Fibroblast of gingiva (primary cell): Measurements from ENCODE around the gene POLR2J.
"Not testable (repeated sequence)": the region's sequence is repeated elsewhere in the genome, so short reads cannot be mapped to it uniquely, and the experiment has no call there.

Experiments used
- DNase-seq: peaks from one replicate; pipeline ENCODE4 v3.0.0-alpha.2; 2011; ENCODE audit warnings: low read depth

Gene POLR2J

DNA sequence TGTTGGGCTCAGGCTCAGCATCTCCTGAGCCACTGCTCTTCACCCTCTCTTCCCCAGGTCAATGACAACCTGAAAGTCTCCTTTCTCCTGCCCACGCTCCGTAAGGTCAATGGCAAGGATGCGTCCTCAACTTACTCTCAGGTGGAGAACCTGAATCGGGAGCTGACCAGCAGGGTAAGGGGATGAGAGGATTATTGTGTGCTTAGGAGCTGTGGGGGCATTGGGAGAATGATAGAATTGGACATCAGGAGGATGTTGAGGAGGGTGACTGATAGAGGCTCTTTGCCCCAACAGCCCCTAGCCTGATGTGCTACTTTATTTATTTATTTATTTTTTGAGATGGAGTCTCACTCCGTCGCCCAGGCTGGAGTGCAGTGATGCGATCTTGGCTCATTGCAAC lies 12.6 kb downstream of the POLR2J start:
- no peak for DNase-seq

GRCh38 chr7:102464577-102465280 lies 14.0 kb downstream of the POLR2J start, which contains the start of the genes ALKBH4 and LRWD1:
Gene ALKBH4 (minus strand): TSS chr7:102464863. CDS start chr7:102464836, 27 bp downstream.
Gene LRWD1 (plus strand): TSS chr7:102464984. CDS start chr7:102465081, 97 bp downstream.
- peak; percentile 91 for DNase-seq

GRCh38 chr7:102463841-102464576 lies 14.7 kb downstream of the POLR2J start:
- DNase-seq, result peak; percentile 15

DNA sequence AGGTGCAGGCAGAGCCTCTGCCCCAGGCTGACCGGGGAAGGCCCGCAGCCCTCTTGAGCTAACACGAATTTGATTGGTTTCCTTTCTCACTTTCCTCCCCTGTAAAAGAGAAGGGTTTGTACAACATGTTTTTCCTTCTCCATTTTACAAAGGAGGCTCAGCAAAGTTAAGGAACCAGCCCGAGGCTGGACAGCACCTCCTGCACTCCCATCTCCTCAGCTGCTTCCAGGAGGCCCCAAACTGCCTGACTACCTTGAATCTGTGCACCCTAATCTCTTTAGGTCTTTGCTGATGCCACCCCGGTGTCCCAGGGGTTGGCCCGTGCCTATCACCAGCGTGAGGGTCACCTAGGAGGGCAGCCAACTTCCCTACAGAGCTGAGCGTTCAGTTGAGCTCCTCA lies 18.3 kb downstream of the POLR2J start:
- DNase-seq, result no peak

DNA sequence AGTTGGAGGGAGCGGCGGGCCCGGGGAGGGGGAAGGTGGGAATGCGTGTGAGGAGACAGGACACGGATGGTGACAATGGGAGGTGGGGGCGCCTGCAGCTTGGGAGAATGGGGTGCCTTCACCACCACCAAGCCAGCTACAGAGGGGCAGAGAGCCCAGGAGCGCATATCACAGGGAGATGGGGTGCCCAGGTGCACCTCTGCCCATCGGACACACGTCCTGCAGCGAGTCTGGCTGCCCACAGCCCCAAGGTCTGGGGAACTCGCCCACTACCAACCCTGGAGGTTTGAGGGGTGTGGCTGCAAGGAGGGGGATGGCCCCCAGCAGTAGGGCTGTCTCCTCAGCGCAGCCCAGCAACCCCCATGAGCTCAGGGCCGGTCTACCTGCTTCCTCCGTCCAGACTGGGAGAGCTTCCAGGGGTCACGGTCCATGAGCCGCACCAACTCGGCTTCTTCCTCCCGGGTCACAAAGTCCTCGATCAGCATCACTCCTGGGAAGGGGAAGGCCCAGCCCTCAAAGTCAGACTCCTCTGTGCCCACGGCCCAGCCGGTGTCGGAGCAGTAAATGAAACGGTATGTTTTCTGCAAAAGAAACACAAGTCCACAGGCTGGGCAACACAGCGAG lies 19.4 kb downstream of the POLR2J start:
- no peak for DNase-seq

DNA sequence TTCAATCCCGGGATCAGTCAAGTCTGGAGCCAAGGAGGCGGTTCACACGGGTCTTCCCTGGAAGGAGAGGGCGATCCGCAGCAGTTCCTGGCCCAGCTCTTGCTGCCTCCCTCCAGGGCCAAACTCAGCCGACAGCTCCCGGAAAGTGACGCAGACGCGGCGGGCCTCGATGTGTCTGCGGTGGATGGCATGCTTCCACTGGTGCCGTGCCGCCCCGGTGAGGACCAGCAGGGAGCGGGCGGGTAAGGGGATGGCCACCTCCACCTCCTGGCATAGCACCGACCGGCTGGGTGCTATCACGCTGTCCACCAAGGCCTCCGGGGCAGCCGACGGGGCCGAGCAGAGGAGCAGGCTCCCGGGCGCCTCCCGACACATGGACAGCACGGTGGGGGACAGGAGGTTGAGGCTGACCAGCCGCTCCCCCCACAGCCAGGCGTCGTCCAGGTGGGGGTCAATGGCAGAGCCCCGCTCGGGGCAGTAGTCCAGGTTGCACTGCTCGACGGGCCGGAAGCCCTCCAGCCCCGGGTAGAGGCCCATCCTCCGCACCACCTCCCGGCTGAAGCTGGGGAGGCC lies 21.3 kb downstream of the POLR2J start:
- no peak for DNase-seq

DNA sequence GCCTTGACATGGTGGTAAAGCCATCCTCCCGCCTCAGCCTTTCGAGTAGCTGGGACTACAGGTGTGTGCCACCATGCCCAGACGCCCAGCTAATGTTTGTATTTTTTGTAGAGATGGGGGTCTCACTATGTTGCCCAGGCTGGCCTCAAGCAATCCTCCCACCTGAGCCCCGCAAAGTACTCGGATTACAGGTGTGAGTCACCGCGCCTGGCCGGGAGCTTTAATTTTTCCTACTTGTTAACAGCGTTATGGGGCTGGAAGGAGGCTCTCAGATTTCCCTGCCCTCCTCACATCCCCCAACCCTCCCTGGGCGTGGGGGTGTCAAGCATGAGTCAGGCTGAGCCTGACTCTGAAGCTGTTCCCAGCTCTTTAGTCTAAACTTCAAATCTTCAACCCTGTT lies 22.4 kb downstream of the POLR2J start:
- DNase-seq, result no peak

- no peak for DNase-seq
Observed at GRCh38 chr7:102455596-102455995, 23.1 kb downstream of the POLR2J start.

DNA sequence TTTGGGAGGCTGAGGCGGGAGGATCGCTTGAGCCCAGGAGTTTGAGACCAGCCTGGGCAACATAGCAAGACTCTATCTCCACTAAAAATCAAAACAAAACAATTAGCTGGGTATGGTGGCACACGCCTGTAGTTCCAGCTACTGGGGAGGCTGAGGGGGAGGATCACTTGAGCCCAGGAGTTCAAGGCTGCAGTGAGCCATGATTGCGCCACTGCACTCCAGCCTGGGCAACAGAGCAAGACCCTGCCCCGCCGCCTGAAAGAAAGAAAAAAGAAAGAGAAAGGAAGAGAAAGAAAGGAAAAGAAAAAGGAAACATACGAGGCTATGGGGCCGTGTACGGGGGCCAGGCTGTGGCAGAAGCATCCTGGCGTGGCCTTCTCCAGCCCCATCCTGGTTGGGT lies 23.8 kb downstream of the POLR2J start:
- DNase-seq, result not testable (repeated sequence)

GRCh38 chr7:102454468-102454867 lies 24.3 kb downstream of the POLR2J start:
- DNase-seq, result no peak

DNA sequence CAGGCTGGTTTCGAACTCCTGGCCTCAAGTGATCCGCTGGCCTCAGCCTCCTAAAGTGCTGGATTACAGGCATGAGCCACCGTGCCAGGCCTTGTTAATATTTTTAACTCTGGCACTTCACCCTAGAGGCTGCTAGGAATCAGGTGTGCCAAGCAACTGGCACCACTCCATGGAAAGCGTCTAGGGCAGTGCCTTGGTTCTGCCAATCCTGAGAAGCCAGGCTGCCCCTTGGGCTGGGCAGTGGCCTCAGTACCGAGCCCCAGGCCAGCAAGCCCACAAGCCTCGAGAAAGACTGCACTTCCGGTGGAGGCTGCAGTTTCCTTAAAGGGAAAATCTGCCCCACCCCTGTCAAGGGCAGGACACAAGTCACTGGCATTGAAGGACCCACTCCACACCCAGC lies 25.4 kb downstream of the POLR2J start:
- DNase-seq, result no peak

DNA sequence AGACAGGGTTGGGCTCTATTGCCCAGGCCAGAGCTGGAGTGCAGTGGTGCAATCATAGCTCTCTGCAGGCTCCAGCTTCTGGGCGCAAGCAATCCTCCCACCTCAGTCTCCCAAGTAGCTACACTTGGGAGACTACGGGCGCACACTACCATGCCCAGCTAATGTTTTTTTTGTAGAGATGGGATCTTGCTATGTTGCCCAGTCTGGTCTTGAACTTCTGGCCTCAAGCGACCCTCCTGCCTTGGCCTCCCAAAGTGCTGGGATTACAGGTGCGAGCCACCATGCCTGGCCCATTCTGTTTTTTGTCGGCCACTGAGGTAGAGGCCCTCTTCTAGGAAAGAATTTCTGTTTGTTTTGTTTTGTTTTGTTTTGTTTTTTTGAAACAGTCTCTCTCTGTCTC lies 26.3 kb downstream of the POLR2J start:
- no peak for DNase-seq

GRCh38 chr7:102451371-102452054 lies 27.2 kb downstream of the POLR2J start:
- no peak for DNase-seq

- no peak for DNase-seq
Observed at GRCh38 chr7:102450242-102450641, 28.5 kb downstream of the POLR2J start.

- no peak for DNase-seq
Observed at GRCh38 chr7:102449136-102449535, 29.6 kb downstream of the POLR2J start.

- DNase-seq, result no peak
Observed at GRCh38 chr7:102447311-102447710, 31.4 kb downstream of the POLR2J start.

DNA sequence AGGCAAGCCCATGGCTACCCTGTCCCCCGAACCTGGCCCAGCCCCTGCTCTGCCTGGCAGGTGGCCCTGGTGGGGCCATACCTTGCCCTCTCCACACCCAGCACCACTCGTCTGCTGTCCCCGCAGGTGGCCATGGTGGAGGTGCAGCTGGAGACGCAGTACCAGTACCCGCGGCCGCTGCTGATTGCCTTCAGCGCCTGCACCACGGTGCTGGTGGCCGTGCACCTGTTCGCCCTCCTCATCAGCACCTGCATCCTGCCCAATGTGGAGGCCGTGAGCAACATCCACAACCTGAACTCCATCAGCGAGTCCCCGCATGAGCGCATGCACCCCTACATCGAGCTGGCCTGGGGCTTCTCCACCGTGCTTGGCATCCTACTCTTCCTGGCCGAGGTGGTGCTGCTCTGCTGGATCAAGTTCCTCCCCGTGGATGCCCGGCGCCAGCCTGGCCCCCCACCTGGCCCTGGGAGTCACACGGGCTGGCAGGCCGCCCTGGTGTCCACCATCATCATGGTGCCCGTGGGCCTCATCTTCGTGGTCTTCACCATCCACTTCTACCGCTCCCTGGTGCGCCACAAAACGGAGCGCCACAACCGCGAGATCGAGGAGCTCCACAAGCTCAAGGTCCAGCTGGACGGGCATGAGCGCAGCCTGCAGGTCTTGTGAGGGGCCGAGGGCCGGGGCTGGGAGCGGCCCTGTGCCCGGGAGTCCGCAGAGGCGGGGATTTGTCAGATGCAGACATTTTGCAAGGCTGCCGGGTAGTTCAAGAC lies 32.1 kb downstream of the POLR2J start:
- DNase-seq, result no peak

DNA sequence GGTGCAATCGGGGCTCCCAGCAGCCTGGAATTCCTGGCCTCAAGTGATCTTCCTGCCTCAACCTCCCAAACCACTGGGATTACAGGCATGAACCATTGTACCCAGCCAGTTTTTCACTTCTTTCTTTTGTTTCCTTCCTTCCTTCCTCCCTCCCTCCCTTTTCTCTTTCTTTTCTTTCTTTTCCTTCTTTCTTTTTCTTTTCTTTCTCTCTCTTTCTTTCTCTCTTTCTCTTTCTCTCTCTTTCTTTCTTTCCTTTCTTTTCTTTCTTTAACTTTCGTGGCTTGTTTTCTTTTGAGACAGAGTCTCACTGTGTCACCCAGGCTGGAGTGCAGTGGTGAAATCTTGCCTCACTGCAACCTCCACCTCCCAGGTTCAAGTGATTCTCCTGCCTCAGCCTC lies 33.0 kb downstream of the POLR2J start:
- no peak for DNase-seq

DNA sequence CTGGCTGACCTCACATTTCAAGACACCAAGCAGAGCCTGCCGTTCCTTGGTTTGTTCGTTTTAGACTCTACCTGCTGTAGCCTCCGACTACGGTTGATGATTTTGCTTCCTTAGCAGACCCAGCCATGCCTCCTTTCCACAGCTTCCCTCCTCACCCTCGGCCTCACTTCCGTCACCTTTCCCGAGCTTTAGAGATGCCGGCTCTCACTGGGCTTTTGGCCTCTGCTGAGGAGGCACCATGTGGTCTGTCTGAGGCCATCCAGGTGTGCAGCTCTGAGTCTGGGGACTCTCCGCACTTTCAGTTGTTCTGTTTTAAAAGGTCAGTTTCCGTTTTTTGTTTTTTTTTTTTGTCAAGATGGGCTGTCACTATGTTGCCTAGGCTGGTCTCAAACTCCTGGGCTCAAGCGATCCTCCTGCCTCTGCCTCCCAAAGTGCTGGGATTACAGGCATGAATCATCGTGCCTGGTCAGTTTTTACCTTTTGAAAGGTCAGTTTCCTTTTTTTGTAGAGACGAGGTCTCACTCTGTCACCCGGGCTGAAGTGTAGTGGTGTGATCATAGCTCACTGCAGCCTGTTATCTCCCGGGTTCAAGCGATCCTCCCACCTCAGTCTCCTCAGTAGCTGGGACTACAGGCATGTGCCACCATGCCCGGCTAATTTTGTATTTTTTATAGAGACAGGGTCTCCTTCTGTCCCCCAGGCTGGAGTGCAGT lies 33.6 kb downstream of the POLR2J start:
- no peak for DNase-seq

GRCh38 chr7:102439963-102440795 lies 38.5 kb downstream of the POLR2J start:
- peak; percentile 71 for DNase-seq
